ENCODE data around the gene SRSF2. TPM values are rescaled to one million over a fixed set of nuclear protein-coding genes. Genes with fewer than 3 reads are reported as not detected.
A peak's percentile ranks its signal among the peaks of the same experiment; 100 is the strongest.

The SRSF2 gene
- total and polyA plus RNA-seq, 5 donors from 2014 or later, result 86.0 to 444 (median 97.5) TPM

- Mint-ChIP-seq H3K4me1 (peaks cover 0 to 8% (median 1%) of the 10 kb centered on the region in 4 donors), H3K36me3 (no peaks in the 10 kb centered on the region), H3K27ac (peak overlapping the region in 2 of 3 donors; percentile 20 to 38), H3K9me3 (no peaks in the 10 kb centered on the region), H3K4me3 (peak overlapping the region in 1 of 4 donors; percentile 65), H3K27me3 (peaks cover 10% of the 10 kb centered on the region)
- DNase-seq (no peak), ATAC-seq (ENCODE audit: low read depth in 2 of 2) (no peak)
- Histone ChIP-seq H3K4me1 (ENCODE audit: control insufficient read depth, insufficient read depth, low read length, poor library complexity, severe bottlenecking) (no peaks in the 10 kb centered on the region), H3K27me3 (ENCODE audit: control insufficient read depth, insufficient read depth, low read length) (no peaks in the 10 kb centered on the region), H3K4me3 (ENCODE audit: low read depth, low read length) (no peak overlapping the region), H3K27ac (ENCODE audit: insufficient read depth, low read length, poor library complexity, severe bottlenecking) (no peak overlapping the region), H3K9me3 (ENCODE audit: control insufficient read depth in 2 of 2, low read length in 2 of 2) (no peaks in the 10 kb centered on the region), H3K36me3 (ENCODE audit: control insufficient read depth, insufficient read depth, low read length) (no peaks in the 10 kb centered on the region)
Observed at GRCh38 chr17:76695059-76695831, 41.9 kb downstream of the SRSF2 start.

- DNase-seq (no peak), ATAC-seq (ENCODE audit: low read depth in 2 of 2) (no peak)
- H3K9me3 Mint-ChIP-seq, result no peaks in the 10 kb centered on the region
- H3K4me3 Mint-ChIP-seq, result no peak overlapping the region
- no peak overlapping the region for H3K4me3 ChIP-seq (ENCODE audit: low read depth, low read length)
- no peaks in the 10 kb centered on the region for H3K36me3 Mint-ChIP-seq
- peaks cover 0 to 8% (median 1%) of the 10 kb centered on the region in 4 donors for H3K4me1 Mint-ChIP-seq
- no peak overlapping the region for H3K27ac ChIP-seq (ENCODE audit: insufficient read depth, low read length, poor library complexity, severe bottlenecking)
- H3K9me3 ChIP-seq (ENCODE audit: control insufficient read depth in 2 of 2, low read length in 2 of 2), result no peaks in the 10 kb centered on the region
- H3K4me1 ChIP-seq (ENCODE audit: control insufficient read depth, insufficient read depth, low read length, poor library complexity, severe bottlenecking), result no peaks in the 10 kb centered on the region
- no peak overlapping the region for H3K27ac Mint-ChIP-seq
- H3K36me3 ChIP-seq (ENCODE audit: control insufficient read depth, insufficient read depth, low read length), result no peaks in the 10 kb centered on the region
- H3K27me3 Mint-ChIP-seq, result no peaks in the 10 kb centered on the region
- H3K27me3 ChIP-seq (ENCODE audit: control insufficient read depth, insufficient read depth, low read length), result no peaks in the 10 kb centered on the region
Observed at GRCh38 chr17:76691379-76692191, 45.5 kb downstream of the SRSF2 start.

- Mint-ChIP-seq H3K4me3 (no peak overlapping the region), H3K27me3 (no peaks in the 10 kb centered on the region), H3K9me3 (no peaks in the 10 kb centered on the region), H3K36me3 (no peaks in the 10 kb centered on the region), H3K4me1 (peaks cover 0 to 6% (median 1%) of the 10 kb centered on the region in 4 donors), H3K27ac (no peak overlapping the region)
- no peak overlapping the region for H3K27ac ChIP-seq (ENCODE audit: insufficient read depth, low read length, poor library complexity, severe bottlenecking)
- no peaks in the 10 kb centered on the region for H3K9me3 ChIP-seq (ENCODE audit: control insufficient read depth in 2 of 2, low read length in 2 of 2)
- H3K4me1 ChIP-seq (ENCODE audit: control insufficient read depth, insufficient read depth, low read length, poor library complexity, severe bottlenecking), result no peaks in the 10 kb centered on the region
- no peaks in the 10 kb centered on the region for H3K27me3 ChIP-seq (ENCODE audit: control insufficient read depth, insufficient read depth, low read length)
- DNase-seq (no peak), ATAC-seq (ENCODE audit: low read depth in 2 of 2) (no peak)
- H3K4me3 ChIP-seq (ENCODE audit: low read depth, low read length), result no peak overlapping the region
- no peaks in the 10 kb centered on the region for H3K36me3 ChIP-seq (ENCODE audit: control insufficient read depth, insufficient read depth, low read length)
Observed at GRCh38 chr17:76690596-76691280, 46.4 kb downstream of the SRSF2 start.

- H3K27me3 ChIP-seq (ENCODE audit: control insufficient read depth, insufficient read depth, low read length), result no peaks in the 10 kb centered on the region
- no peaks in the 10 kb centered on the region for H3K36me3 Mint-ChIP-seq
- H3K4me1 Mint-ChIP-seq, result no peaks in the 10 kb centered on the region
- ATAC-seq (ENCODE audit: low read depth in 2 of 2), result no peak
- no peaks in the 10 kb centered on the region for H3K4me1 ChIP-seq (ENCODE audit: control insufficient read depth, insufficient read depth, low read length, poor library complexity, severe bottlenecking)
- no peaks in the 10 kb centered on the region for H3K9me3 ChIP-seq (ENCODE audit: control insufficient read depth in 2 of 2, low read length in 2 of 2)
- H3K36me3 ChIP-seq (ENCODE audit: control insufficient read depth, insufficient read depth, low read length), result no peaks in the 10 kb centered on the region
- no peak overlapping the region for H3K4me3 Mint-ChIP-seq
- no peak for DNase-seq
- no peak overlapping the region for H3K27ac Mint-ChIP-seq
- no peaks in the 10 kb centered on the region for H3K27me3 Mint-ChIP-seq
- H3K4me3 ChIP-seq (ENCODE audit: low read depth, low read length), result no peak overlapping the region
- H3K9me3 Mint-ChIP-seq, result no peaks in the 10 kb centered on the region
- H3K27ac ChIP-seq (ENCODE audit: insufficient read depth, low read length, poor library complexity, severe bottlenecking), result no peak overlapping the region
Observed at GRCh38 chr17:76689859-76690258, 47.3 kb downstream of the SRSF2 start.

- Histone ChIP-seq H3K27me3 (ENCODE audit: control insufficient read depth, insufficient read depth, low read length) (no peaks in the 10 kb centered on the region), H3K36me3 (ENCODE audit: control insufficient read depth, insufficient read depth, low read length) (no peaks in the 10 kb centered on the region), H3K4me1 (ENCODE audit: control insufficient read depth, insufficient read depth, low read length, poor library complexity, severe bottlenecking) (no peaks in the 10 kb centered on the region), H3K4me3 (ENCODE audit: low read depth, low read length) (no peak overlapping the region), H3K9me3 (ENCODE audit: control insufficient read depth in 2 of 2, low read length in 2 of 2) (no peaks in the 10 kb centered on the region), H3K27ac (ENCODE audit: insufficient read depth, low read length, poor library complexity, severe bottlenecking) (no peak overlapping the region)
- Mint-ChIP-seq H3K27ac (no peak overlapping the region), H3K4me1 (no peaks in the 10 kb centered on the region), H3K27me3 (no peaks in the 10 kb centered on the region), H3K9me3 (no peaks in the 10 kb centered on the region), H3K4me3 (no peak overlapping the region), H3K36me3 (no peaks in the 10 kb centered on the region)
- ATAC-seq (ENCODE audit: low read depth in 2 of 2) (no peak), DNase-seq (no peak)
Observed at GRCh38 chr17:76688165-76688622, 48.9 kb downstream of the SRSF2 start.

- Histone ChIP-seq H3K9me3 (ENCODE audit: control insufficient read depth in 2 of 2, low read length in 2 of 2) (no peaks in the 10 kb centered on the region), H3K4me1 (ENCODE audit: control insufficient read depth, insufficient read depth, low read length, poor library complexity, severe bottlenecking) (no peaks in the 10 kb centered on the region), H3K27ac (ENCODE audit: insufficient read depth, low read length, poor library complexity, severe bottlenecking) (no peak overlapping the region), H3K4me3 (ENCODE audit: low read depth, low read length) (no peak overlapping the region), H3K36me3 (ENCODE audit: control insufficient read depth, insufficient read depth, low read length) (no peaks in the 10 kb centered on the region), H3K27me3 (ENCODE audit: control insufficient read depth, insufficient read depth, low read length) (no peaks in the 10 kb centered on the region)
- Mint-ChIP-seq H3K4me3 (no peak overlapping the region), H3K27me3 (no peaks in the 10 kb centered on the region), H3K4me1 (no peaks in the 10 kb centered on the region), H3K9me3 (no peaks in the 10 kb centered on the region), H3K27ac (no peak overlapping the region), H3K36me3 (no peaks in the 10 kb centered on the region)
- no peak for DNase-seq
- ATAC-seq (ENCODE audit: low read depth in 2 of 2), result no peak
Observed at GRCh38 chr17:76687298-76688164, 49.6 kb downstream of the SRSF2 start.

Measured in CD4-positive, CD25-positive, alpha-beta regulatory T cell (primary cell).